Muscle of back (tissue), 11 donors: ENCODE results near the gene ARHGAP26. TPM values are rescaled to one million over a fixed set of nuclear protein-coding genes. Genes with fewer than 3 reads are reported as not detected.

Experiments used
- DNase-seq, 3 donors: peaks; one replicate each; pipeline versions ENCODE4 v3.0.0 to v3.0.0-alpha.2; 2013
- polyA plus RNA-seq, 10 donors: library from polyadenylated mRNA; unstranded; fragments of 120-200 nt; gene quantifications; one replicate each; pipeline ENCODE4 v1.2.1, GENCODE V29; 2013; ENCODE audit not compliant: insufficient read length in 10 of 10

Gene ARHGAP26
- polyA plus RNA-seq, 10 donors: 10.7 to 23.3 (median 16.0) TPM

DNA sequence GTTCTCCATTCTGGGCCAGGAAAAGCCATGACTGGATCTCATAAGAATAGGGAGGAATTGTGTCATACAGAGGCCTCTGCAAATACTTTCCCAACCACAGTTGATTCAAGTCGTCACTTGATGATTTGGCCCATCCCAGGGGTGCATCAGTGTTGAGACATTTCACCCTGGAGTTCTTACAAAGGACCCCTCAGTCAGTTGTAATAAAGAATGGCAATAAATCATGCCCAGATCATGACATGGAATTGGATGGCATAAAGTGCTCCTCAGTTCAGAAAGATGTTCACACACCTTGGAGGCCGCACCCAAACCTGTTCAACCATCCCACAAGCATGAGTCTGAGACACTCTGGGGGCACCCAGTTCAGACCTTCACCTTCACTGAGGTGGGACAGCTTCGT lies 465.2 kb downstream of the ARHGAP26 start:
- DNase-seq: peak in 1 of 3 donors; percentile 71

DNA sequence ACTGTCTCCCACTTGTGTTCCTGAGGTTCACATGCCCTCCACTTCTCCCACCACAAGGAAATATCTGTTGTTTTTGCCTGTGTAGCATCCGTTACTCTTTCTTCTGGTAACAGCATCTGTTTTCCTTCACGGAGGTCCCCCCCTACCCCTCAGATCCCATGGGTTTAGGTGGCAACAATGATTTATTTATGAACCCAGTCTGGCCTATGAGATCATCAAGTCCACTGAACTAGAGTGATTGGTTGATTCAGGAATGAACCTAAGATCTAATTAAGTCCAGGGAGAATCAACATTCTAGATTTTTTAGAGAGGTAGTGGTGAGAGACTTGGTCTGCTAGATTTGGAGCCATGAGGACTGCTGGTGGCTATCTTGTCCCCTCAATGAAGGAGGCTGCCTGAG lies 466.5 kb downstream of the ARHGAP26 start:
- no peak for DNase-seq

- no peak for DNase-seq
These were observed 467.5 kb downstream of the ARHGAP26 start for GRCh38 chr5:143237664-143238063.

- no peak for DNase-seq
These were observed 468.4 kb downstream of the ARHGAP26 start for GRCh38 chr5:143238620-143239019.

GRCh38 chr5:143239882-143240518 lies 469.8 kb downstream of the ARHGAP26 start:
- no peak for DNase-seq

DNA sequence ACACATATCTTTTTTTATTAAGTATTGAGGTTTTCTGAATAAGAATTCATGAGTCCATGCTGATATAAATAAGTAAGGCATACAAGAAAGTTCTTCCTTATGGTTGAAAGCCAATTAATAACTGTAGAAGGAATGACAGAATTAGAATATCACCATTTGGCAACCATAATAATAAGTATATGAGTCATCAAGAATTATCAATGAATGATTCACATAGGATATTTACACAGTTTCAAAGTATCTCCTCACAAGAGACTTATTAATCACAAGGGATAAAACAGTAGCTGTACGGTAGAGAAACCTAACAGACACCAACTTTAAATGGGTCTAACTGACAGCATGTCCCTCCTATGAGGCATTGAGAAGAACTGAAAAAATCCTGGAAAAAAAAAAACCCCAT lies 471.7 kb downstream of the ARHGAP26 start:
- DNase-seq: no peak

DNA sequence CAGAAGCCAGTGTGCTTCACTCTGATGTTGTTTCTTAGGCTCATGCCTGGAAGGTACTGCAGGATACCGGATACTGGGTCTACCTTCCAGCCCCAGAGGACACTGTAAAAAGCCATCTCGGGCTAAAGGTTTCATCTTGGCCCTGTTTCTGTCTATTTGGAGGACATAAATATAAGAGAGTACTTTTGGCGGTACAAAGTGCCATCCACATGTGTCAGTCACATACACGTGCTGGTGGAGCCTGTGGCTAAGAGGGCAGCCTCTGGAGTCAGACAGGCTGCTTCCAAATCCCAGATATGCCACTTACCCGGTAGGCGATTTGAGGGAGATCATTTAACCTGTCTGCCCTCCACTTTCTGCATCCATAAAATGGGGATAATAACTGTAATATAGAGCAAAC lies 472.9 kb downstream of the ARHGAP26 start:
- DNase-seq: no peak

DNA sequence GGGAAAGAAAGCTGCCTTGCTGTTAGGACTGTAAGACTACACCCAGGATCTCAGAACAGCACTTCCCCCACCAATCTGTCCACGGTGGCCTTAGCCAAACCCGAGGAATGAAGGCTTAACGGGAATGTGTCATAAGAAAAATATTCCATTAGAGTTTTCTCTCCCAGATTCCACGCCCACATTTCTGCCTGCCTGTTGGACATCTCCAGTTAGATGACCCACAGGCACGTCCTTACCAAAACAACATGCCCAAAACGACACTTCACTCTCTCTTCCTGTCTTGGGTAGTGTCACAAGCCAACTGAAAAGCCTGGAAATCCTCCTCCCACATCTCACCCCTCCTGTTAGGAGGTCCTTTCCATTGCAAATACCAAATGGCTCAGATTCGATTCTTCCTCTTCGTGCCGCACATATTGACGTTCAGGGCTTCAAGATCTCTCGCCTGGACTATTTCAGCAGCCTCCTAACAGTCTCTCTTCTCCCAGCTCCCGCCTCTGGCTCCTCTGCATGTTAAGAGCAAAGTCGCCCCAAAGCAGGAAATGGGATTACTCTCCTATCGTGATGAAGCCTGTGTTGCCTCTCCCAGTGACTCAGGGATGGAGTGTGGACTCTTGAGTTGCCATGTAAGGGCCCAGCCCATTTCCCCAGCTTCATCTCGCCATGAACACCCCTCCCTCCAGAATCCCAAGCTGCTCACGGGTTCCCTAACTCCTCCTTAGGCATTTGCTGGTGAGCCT lies 474.0 kb downstream of the ARHGAP26 start:
- DNase-seq: peak; percentile 60 to 95 (median 85)

GRCh38 chr5:143244990-143245389 lies 474.8 kb downstream of the ARHGAP26 start:
- no peak for DNase-seq

- peak in 1 of 3 donors; percentile 80 for DNase-seq
These were observed 475.9 kb downstream of the ARHGAP26 start for GRCh38 chr5:143245929-143246561.

DNA sequence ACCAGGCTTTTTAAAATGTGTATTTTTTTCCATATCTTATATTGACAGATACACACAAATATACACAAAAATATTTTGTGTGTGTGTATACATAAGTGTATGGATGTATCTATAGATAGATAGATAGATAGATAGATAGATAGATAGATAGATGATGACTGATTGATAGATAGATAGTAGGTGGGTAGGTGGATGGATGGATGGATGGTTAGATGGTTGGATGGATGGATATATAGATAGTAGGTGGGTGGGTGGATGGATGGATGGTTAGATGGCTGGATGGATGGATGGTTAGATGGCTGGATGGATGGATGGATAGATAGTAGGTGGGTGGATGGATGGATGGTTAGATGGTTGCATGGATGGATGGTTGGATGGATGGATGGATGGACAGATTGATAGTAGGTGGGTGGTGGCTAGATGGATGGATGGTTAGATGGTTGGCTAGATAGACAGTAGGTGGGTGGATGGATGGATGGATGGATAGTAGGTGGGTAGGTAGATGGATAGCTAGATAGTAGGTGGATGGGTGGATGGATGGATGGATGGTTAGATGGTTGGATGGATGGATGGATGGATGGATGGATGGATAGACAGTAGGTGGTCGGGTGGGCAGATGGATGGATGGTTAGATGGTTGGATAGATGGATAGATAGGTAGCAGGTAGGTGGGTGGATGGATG lies 477.1 kb downstream of the ARHGAP26 start:
- no peak for DNase-seq

- no peak for DNase-seq
These were observed 478.2 kb downstream of the ARHGAP26 start for GRCh38 chr5:143248391-143248790.

- peak in 1 of 3 donors; percentile 68 for DNase-seq
These were observed 478.8 kb downstream of the ARHGAP26 start for GRCh38 chr5:143248822-143249579.

- DNase-seq: no peak
These were observed 479.7 kb downstream of the ARHGAP26 start for GRCh38 chr5:143249851-143250250.

- DNase-seq: no peak
These were observed 481.0 kb downstream of the ARHGAP26 start for GRCh38 chr5:143251190-143251589.

GRCh38 chr5:143251946-143252345 lies 481.8 kb downstream of the ARHGAP26 start:
- no peak for DNase-seq

- DNase-seq: no peak
These were observed 484.6 kb downstream of the ARHGAP26 start for GRCh38 chr5:143254819-143255218.

DNA sequence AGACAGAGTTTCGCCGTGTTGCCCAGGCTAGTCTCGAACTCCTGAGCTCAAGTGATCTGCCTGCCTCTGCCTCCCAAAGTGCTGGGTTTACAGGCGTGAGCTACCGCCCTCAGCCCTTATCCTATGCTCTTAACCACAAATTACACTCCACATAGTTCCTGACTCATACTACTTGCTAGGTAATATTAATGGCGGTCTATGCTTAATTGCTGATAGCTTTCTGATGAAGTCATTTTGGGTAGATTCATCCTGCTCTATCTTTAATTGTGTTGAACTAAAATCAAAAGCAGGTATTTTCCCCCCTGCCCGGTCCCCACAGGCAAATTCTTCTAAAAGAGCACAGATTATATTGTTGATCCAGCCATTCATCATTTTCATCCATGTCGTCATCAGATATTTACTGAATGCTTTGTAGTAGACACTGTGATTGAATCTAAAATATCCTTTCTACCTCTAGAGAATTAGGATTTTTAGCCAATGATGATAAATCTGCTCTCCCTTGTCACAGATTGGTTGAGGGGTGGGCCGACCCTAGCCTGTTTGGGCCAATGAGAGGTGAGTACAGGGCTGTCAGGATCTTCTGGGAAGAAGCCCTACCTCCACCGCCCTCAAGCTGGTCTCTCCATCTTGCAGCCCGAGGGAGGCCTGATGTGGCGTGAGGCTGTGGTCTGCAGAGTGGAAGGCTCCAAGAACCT lies 488.5 kb downstream of the ARHGAP26 start:
- peak in 1 of 3 donors; percentile 74 for DNase-seq

DNA sequence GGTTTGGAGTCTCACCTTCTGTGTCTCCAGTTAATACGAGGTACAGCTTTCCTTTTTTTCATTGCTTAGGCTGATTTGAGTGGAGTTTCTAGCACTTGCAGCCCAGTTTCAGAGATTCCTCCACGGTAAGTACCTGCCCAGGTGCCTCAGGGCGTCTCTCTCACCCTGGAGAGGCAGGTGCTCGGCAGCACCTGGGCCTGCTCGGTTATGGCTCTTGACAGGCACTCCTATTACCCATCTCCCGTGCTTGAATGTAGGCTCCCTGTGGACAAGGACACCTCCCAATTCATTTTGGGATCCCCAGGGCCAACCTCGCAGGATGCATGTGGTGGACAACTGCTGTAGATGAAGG lies 489.1 kb downstream of the ARHGAP26 start:
- no peak for DNase-seq

DNA sequence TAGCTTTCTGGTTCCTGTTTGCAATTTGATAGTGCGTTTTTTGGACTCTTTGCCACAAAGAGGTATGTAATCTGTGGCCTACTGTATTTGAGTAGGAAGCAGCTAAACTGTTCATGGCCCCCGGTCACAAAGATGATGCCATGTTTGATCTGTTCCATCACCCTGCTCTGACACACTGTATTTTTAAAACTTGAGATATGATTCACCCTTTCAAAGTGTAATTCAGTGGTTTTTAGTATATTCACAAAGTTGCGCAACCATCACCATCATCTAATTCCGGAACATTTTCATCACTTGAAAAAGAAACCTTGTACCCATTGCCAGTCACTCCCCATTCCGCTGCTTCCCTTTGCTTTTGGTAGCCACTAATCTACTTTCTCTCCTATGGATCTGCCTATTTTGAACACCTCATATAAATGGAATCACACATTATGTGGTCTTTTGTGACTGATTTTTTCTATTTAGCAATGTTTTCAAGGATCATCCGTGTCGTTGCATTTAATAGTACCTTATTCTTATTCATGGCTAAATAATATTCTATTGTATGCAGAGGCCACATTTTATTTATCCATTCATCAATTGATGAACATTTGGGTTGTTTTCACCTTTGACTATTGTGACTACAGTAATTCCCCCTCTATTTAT lies 491.7 kb downstream of the ARHGAP26 start:
- peak in 1 of 3 donors; percentile 42 for DNase-seq
